NCI-H146 treated with DMSO at 0.1 percent for 48 hours (cell line): ENCODE results near the gene SYNGAP1.

ENCODE experiments used
- DNase-seq: peaks from one replicate; lab custom pipeline; 2025; ENCODE audit not compliant: unreplicated experiment; lab: John Stamatoyannopoulos, UW

The SYNGAP1 gene

DNA sequence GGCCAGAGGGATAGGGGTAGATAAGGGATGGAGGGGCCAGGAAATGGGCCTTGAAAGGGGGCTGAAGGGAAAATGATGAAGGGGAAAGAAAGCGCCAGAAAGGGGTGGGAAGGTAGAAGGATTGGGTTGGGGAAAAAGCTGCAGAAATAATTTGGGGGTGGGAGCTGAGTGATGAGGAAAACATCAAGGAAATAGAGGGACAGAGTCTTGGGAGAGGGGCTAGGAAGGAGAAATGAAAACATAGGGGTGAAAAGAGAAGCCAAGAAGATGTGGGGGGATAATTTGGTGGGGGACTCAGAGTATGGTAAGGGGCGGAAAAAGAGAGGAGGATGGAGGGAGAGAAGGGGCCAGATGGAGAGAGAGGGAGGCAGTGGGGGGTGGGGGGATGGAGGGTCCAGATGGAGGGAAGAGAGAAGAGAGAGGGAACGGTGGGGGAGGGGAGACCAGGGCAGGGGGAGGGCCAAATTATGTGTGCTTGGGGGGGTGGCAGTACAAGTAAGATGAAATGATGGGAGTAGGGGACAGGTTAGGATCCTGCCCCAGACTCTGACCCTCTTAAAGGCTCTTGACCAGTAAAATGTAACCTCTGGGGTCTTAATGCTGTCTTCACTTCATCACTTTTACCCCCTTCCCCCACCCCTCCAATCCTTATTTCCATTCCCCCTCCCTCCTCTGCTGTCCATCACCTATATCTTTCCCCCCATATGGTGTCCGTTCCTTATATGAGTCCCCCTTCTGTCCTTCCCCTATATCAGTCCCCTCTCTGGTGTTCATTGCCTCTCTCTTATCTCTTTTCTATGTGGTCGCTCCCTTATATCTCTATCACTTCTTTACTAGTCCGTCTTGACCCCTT lies 852 bp downstream of the SYNGAP1 start:
- DNase-seq: no peak

DNA sequence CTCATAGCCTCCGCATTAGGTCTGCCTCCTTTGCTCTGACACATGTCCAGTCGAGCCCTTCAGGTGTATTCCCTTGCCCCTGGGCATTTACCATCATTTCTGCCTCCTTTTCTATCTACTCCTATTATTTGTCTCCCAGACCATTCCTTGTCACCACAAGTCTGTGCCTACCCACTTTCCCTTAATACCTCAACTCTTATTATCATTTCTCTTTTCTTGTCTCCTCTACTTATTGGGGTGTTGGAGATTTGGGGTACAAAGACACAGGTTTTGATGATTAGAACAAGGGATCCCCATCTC lies 1.4 kb downstream of the SYNGAP1 start:
- no peak for DNase-seq

DNA sequence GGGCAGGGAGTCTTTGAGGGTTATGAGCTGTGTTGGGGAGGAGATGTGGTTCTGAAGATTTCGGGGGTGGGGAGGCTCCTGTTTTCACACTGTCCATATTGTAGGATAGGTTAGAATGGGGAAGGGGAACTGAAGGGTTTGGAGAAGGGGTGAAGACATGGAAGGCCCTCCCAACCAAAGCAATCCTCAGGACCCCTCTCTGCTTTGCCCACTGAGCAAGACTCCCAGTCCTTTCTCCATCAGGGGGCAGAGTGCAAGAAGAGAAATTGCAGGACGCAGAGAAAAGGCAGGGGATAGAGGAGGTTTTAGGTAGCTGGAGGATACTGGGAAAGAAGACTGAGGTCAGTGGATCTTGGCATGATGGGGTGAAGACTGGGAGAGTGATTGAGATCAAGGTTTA lies 3.9 kb downstream of the SYNGAP1 start:
- DNase-seq: no peak

DNA sequence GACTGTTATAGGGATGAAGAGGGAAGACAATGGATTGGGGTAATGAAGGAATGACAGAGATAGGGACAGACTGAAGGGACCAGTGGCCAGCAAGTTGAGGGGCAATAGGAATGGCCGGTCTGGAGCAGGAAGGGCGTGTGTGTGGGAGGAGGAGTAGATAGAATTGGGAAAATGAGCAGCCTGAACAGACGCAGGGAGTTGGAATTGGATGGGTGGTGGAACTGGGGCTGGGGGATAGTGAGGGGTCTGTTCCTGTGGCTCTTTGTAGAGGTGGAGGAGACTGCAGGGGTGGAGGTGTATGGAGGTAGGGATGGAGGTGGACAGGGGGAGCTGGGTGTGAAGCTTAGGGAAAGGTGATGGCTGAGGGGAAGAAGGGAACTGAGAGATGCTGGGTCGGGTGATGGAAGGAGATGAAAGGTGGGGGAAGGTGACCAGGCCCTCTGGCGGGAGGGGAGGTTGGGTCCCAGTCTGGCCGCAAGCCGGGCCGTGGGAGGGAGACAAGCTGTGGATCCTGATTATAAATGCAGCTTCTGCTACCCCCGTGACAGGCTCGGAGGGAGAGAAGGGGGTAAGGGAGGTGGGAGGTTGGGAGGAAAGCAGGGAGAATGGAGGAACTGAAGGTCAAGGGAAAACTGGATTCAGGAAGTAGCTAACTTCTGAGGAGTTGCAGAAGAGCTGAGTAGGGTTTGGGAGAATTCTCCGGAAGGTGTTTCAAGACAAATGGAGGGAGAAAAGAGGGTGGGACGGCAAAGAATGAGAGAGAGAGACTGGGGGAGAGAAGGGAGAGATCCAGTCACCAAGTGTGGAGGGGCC lies 5.2 kb downstream of the SYNGAP1 start:
- no peak for DNase-seq

DNA sequence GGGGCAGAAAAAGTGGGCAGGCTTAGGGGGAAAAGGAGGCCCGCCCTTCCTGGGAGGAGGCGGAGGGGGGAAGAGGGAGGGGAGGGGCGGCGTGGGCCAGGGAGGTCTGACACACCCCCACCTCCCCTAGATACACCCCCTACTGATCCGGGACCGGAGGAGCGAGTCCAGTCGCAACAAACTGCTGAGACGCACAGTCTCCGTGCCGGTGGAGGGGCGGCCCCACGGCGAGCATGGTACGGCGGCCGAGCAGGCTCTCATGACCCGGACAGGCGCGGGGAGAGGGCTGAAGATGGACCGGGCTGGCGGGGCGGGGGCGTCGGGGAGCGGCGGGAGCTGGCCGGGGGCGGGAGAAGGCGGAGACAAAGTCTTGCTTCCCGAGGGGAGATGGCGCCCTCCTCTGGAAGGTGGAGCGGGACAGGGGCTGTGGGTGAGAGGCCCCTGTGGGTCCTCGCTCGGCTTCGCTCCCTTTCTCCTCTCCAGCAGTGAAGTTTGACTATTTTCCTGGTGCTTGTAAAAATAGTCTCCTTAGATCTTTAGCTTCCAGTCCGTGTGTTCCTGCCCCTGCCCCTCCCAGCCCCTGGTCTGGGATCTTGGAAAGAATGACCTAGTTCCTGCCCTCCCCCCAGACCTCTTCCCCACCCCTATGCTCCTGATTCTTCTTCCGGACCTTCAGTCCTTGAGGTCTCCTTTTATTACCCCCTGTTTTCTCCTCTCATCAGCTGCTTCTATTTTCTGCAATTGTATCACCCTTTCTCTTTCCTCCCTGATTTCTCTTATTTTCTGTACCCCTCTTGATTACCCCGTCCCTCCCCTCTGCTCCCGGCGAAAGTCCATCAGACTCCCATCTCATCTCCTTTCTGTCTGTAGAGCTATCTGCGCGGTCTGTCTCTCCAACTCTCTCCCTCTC lies 6.1 kb downstream of the SYNGAP1 start:
- peak; percentile 54 for DNase-seq

DNA sequence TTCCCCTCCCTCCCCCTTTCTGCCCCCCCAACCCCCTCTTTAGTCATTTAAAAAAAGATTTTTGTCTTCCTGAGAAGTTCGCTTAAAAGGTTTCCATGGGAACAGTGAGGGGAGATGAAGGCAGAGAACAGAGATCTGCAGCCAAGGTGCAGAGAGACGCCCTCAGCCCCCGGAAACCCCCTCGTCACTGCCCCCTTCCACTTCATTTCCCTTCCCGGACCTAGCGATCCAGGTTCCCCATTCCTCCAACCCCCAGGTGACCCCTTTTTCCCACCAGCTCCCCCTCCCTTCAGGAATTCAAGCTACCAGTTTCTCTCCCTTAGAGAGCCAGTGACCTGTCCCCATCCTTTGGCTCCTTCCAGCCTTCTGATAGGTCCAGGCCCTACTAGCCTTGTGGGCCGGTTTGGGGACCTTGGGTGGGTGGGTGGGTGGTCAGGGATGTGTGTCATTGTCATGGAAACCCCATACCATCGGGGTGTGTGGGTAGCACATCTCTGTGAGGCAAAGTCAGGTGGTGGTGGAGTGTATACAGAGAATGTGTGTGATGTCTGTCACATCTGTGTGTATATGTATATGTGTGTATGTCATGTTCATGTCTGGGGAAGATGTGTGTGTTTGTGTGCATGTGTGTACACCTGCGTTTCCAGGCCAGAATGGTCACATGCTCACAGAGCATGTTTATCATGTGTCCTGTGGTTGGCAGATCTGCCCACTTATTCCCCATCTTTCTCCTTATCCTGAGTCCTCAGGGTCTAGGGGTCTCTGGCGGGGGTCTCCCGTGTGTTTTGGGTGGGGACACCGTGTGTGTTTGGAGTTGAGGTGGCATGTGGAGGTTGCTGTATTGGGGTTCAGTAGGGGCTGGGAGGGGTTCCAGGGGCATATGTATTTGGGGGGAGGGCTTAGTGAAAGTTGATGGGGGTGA lies 7.0 kb downstream of the SYNGAP1 start:
- DNase-seq: no peak

DNA sequence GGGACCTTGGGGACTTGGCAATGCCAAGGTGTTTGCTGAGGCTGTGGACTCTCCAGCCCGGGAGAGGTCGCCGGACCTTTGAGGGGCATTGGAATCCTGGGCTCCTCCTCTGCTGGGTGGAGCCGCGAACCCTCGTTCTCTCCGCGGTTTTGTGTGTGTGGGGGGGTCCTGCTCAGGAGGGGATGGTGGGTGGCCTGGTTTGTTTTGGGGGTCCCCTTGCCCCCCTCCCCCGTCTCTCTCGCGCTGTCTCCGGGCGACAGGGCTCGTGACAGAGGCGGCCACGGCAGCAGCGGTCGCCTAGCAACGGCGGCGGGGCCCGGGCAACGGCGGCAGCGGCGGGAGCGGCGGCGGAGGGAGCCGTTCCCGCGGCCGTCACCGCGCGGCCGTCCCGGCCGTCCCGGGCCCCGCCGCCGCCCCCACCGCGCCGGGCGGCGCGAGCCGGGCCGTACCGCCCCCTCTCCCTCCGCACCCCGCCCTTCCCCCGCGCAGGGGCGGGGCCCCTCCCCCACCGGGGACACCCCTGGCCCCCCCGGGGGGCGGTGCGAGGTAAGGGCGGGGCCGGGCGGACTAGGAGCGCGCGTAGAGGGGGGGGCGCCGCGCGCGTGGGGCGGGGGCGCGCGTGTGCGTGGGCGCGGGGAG lies 7.8 kb downstream of the SYNGAP1 start:
- no peak for DNase-seq

DNA sequence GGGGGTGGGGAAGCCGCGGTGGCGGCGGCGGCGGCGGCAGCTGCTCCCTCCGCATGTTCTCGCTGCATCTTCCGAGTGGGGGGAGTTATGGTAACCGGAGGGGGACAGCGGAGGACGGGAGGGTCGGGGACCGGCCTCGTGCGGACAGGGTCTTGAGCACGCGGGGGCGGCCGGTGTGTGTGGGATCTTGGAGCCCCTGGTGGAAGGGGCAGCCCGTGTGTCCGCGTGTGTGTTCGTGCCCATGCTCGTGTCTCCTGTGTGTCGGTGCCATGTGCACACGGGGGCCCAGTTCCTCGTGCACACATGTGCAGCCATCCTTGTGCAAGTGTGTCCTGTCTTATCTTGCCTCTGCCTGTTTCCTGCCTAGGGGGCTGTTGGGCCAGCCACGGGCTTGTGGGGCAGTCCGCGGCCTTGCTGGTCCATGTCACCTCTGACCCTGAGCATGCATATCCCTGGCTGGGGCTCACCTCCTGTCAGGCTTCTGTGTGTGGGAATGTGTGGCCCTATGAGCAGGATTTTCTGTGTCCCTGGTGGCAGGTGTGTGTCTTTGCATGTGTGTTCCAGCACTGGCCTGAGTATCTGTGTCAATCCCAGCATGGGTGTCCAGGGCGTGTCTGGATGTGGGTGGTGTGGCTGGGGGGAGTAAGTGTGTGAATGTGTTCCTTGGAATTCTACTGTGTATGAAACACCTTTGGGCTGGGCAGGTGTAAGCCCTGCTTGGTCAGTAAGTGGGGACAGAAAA lies 8.5 kb downstream of the SYNGAP1 start:
- no peak for DNase-seq

DNA sequence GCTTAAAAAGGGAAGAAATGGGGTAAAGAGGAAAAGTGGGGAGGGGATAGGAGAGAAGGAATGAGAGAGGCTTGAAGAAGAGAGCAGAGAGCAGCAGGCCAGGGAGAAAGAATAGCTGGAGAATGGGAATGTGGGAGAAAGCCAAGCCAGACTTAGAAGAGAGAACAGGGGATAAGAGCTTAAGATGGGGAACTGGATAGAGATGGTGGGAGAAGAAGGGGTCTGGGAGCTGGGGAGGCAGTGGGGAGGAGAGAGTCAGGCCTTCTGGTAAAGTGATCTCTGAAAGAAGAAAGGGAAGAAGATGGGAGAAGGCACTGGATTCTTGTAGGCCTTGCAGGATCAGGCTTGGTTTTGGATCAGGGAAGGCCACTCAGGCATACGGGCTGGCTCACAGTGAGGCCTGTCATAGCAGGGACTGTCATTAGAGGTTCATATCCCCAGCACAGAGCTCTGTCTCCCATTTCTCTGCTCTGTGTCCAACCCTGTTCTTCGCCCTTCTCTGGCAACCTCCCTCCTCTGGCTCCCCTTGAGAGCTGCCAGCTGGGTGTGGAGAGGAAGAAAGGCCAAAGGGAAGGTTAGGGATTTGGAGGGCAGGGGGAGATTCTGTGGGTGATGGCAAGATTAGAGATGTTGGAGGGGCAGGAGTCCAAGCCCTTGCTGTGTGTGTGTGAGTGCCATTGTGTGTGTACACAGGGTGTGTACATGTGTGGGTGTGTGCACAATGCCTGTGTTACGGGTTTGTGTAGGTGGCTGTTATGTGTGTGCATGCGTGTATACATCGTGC lies 9.3 kb downstream of the SYNGAP1 start:
- DNase-seq: no peak

DNA sequence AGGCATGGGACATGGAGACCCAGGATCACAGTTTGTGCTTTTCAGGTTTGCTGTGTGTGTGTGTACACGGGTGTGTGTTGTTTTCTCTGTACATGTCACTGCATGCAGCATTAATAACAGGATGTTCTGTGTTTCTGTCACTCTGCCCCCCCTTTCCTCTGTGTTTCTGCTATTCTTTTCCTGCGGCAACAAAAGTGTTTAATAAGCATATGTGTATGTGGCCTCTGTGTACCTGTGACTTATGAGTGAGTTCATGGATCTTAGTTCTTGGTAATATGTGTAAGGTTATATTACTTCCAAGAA lies 9.8 kb downstream of the SYNGAP1 start:
- no peak for DNase-seq

DNA sequence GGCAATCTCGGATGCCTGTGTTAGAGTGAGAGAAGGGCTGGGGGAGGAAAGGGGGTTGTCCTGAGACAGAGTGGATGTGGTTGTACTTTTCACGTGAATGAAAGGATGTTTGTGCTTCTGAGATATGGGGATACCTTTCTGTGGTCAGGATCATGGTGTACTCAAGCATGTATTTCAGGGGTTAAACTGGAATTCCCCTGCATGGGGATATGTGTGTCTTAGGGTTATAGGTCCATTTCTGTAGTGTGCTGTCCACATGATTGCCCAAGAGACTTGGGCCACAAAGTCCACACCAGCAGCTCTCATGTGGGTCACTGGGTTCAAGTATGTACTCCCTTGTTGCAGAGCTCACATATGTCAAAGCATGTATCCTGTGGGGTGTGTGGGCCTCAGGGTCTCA lies 10.5 kb downstream of the SYNGAP1 start:
- DNase-seq: no peak

DNA sequence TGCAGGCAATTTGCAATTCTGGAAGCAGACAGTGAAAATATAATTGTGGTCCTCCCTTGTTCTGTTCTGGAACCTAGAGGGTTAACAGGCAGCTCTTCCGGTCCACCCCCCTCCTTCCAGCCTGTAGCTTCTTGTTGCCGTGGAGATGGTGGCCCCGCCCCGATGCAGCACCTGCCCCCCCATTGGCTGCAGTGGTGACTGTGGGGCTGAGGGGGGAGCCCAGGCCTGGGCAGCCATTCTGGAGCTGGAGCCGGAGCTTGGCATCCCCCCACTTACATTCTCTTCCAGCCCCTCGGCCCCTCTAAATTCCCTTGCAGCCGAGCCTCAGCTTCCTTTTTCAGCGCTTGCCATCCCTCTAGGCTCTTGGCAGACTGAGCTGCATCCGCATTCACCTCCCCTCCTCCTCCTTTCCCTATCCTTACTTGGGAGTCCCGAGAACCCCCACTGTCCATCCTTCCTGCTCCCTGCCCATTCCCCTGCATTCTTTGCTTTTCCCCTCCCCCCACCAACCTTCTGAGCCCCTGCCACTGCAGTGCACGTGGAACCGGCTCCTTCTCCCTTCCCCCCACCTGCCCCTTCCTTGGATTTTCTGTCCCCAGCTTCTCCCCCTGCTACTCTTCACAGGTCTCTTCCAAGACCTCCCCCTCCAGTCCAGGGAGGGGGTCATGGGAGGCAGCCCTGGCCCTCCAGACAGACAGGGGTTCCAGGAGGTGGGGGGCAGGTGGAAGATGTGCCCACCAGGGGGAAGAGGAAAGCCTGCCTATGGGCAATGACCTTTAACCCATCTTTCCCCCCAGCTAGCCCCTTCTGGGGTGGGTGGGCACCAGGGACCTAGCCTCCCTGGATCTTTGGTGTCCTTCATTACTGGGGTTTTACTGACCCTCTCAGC lies 11.4 kb downstream of the SYNGAP1 start:
- no peak for DNase-seq

DNA sequence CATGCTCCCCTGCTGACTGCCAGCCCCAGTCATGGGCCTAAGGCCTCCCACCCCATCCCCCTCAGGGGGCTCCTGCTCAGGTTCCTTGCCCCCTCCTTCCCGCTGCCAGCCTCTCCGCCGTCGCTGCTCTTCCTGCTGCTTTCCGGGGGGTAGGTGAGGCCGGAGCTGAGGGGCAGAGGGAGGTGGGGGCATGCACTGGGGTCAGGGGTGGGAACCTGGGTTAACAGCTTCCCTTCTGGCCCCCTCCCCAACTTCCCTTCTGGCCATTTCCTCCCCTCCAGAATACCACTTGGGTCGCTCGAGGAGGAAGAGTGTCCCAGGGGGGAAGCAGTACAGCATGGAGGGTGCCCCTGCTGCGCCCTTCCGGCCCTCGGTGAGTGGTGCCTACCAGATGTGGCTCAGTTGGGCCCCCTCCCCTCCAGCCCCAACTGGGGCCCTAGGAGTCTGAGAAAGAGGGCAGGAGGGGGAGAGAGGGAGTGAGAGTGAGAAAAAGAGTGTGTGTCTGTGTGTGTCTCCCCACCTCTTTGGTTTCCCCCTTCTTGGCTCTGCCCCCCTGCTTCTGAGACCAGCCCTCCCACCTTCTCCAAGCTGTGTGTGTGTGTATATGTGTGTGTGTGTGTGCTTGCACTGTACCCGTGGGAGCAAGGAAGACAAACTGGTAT lies 12.1 kb downstream of the SYNGAP1 start:
- DNase-seq: no peak

DNA sequence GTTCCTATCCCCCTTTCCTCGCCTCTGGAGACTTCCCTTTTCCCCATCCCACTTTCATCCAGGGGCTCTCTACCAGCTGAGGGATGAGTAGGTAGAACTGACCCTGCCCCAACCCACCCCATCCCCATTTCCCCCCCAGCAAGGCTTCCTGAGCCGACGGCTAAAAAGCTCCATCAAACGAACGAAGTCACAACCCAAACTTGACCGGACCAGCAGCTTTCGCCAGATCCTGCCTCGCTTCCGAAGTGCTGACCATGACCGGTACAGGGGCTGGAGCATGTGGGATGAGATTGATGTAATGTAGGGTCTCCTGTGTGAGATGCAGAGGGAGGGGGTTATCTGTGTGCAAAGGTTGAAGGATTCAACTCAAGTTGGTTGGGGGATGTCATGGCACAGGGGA lies 12.7 kb downstream of the SYNGAP1 start:
- DNase-seq: no peak

DNA sequence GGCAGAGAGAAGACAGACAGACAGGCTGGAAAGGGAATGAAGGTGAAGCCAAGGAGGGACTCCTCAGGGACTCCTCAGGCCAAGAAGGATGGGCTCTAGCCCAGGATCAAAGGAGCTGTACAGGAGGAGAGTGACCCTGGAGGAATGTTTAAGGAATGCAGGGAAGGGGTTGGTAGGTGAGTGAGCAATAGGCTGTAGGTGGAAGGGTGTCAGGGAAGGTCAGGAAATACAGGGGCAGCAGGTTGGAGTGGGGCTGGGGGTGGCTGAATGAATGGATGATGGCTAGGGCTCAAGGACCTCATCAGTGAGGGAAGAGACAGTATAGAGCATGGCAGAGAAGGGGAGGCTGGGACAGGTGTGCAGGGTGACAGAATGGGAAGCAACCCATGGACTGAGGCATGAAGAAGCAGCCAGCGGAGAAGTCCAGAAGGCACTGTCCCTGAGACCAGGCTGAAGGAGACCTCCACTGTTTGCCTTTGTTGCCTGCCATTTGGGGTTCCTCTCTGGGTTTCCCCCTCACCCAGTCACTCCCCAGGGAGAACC lies 13.2 kb downstream of the SYNGAP1 start:
- no peak for DNase-seq

DNA sequence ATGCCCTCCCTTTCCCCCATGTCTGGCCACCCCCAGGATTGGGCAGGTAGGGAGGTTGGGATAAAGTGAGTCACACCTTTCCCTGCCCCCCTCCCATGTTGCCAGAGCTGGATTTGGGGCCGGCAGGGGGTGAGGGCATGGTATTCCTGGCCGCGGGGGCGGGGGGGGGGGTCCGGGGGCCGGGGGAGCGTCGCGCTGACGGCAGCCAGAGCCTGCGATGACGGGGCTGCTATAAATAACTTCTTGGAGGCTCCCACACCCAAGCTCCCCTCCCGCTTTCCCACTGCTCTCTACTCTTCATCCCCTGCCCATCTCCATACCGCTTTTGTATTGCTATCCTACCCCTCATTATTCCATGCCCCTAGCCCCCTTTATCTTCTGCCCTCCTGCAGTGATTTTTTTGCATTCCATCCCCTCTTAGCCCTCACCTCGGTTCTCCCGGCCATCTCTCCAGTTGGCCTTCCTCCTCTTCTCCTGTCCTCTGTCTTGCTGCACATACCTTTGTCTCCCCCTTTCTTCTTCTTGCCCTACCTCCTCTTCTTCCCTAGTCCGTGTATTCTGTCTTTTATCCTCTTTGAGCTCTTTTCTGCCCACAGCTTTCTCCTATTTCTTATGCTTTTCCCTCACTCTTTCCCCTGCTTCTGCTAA lies 13.8 kb downstream of the SYNGAP1 start:
- no peak for DNase-seq
